ENCODE results near the gene TECTA. TPM values are rescaled to one million over a fixed set of nuclear protein-coding genes. Genes with fewer than 3 reads are reported as not detected.
A peak's percentile ranks its signal among the peaks of the same experiment; 100 is the strongest.
"Not testable (repeated sequence)": the region's sequence is repeated elsewhere in the genome, so short reads cannot be mapped to it uniquely, and the experiment has no call there.

Gene TECTA
- total RNA-seq, 1 experiment from 2014 or later = 0.37 TPM

- no peak for TF ChIP-seq ZNF263 (CRISPR knock-in tag; IDR thresholded peaks at IDR 0.05; ENCODE audit: low read depth)
- no peaks in the 10 kb centered on the region for H3K27me3 Mint-ChIP-seq (ENCODE audit: low read depth)
- no peaks in the 10 kb centered on the region for H3K36me3 Mint-ChIP-seq
- DNase-seq (ENCODE audit: low spot score) = no peak
- H3K9me3 Mint-ChIP-seq = no peaks in the 10 kb centered on the region
- no peak overlapping the region for H3K4me3 Mint-ChIP-seq
- ChIA-PET CTCF (interaction anchor here (0.6 to 2.1 kb wide), 6 partner anchors 12 to 282 kb away, joined by 3 to 5 read pairs (median 4); no protein-coding TSS in a partner anchor), POLR2A (no interaction called here)
- no peak for ATAC-seq
- H3K27ac Mint-ChIP-seq = no peak overlapping the region
- peaks cover 68% of the 10 kb centered on the region for H3K4me1 Mint-ChIP-seq
Measured at GRCh38 chr11:121235057-121235456, 134.0 kb downstream of the TECTA start.

GRCh38 chr11:121236115-121237001 is 135.3 kb downstream of the TECTA start:
- DNase-seq (ENCODE audit: low spot score) = no peak
- H3K4me1 Mint-ChIP-seq = peaks cover 74% of the 10 kb centered on the region
- TF ChIP-seq TEAD1 (CRISPR knock-in tag; IDR thresholded peaks at IDR 0.05) (0 out of 2 replicates have a peak, but pooled peaks have one; percentile 38), ZNF425 (CRISPR knock-in tag; conservative IDR thresholded peaks at IDR 0.05) (no peak), ATF6 (CRISPR knock-in tag; IDR thresholded peaks at IDR 0.05) (no peak)
- 0 out of 2 replicates have a peak, but pooled peaks cover 3% of the 10 kb centered on the region for H3K36me3 Mint-ChIP-seq
- ChIA-PET CTCF (interaction anchor here (0.8 to 2.1 kb wide), 3 partner anchors 10 to 284 kb away, joined by 3 to 5 read pairs (median 3); no protein-coding TSS in a partner anchor), POLR2A (interaction anchor here (0.6 kb wide), 1 partner anchor 396 kb away, joined by 3 read pairs; no protein-coding TSS in a partner anchor)
- no peak for ATAC-seq
- no peak overlapping the region for H3K4me3 Mint-ChIP-seq
- peaks cover 4% of the 10 kb centered on the region for H3K9me3 Mint-ChIP-seq
- peak overlapping the region; percentile 83 for H3K27ac Mint-ChIP-seq
- peaks cover 3% of the 10 kb centered on the region; the same call in 1 of the 2 replicates for H3K27me3 Mint-ChIP-seq (ENCODE audit: low read depth)

- peaks cover 79% of the 10 kb centered on the region for H3K4me1 Mint-ChIP-seq
- CTCF ChIA-PET; H3K4me3 Mint-ChIP-seq; H3K9me3 Mint-ChIP-seq; H3K27me3 Mint-ChIP-seq (ENCODE audit: low read depth); DNase-seq (ENCODE audit: low spot score); ATAC-seq; POLR2A ChIA-PET; H3K36me3 Mint-ChIP-seq: not testable (repeated sequence)
- peak overlapping the region; percentile 15; the same call in 1 of the 2 replicates for H3K27ac Mint-ChIP-seq
Measured at GRCh38 chr11:121237247-121237646, 136.2 kb downstream of the TECTA start.

- Mint-ChIP-seq H3K9me3 (peaks cover 4% of the 10 kb centered on the region), H3K27ac (no peak overlapping the region), H3K4me1 (peaks cover 82% of the 10 kb centered on the region), H3K27me3 (ENCODE audit: low read depth) (peaks cover 3% of the 10 kb centered on the region; the same call in 1 of the 2 replicates), H3K36me3 (0 out of 2 replicates have a peak, but pooled peaks cover 3% of the 10 kb centered on the region), H3K4me3 (no peak overlapping the region)
- no peak for DNase-seq (ENCODE audit: low spot score)
- CTCF ChIA-PET = no interaction called here
- POLR2A ChIA-PET = no interaction called here
- no peak for ATAC-seq
- TF ChIP-seq NFE2L1 (CRISPR knock-in tag; IDR thresholded peaks at IDR 0.05) (no peak), PREB (CRISPR knock-in tag; IDR thresholded peaks at IDR 0.05; ENCODE audit: borderline replicate concordance) (no peak), FOXJ3 (CRISPR knock-in tag; IDR thresholded peaks at IDR 0.05; ENCODE audit: borderline replicate concordance) (no peak), NR2C2 (CRISPR knock-in tag; IDR thresholded peaks at IDR 0.05) (no peak), ZNF671 (CRISPR knock-in tag; IDR thresholded peaks at IDR 0.05) (no peak), ZBTB43 (CRISPR knock-in tag; IDR thresholded peaks at IDR 0.05) (no peak), ATF3 (CRISPR knock-in tag; conservative IDR thresholded peaks at IDR 0.05) (no peak), ATF1 (CRISPR knock-in tag; IDR thresholded peaks at IDR 0.05) (no peak), TEAD4 (CRISPR knock-in tag; IDR thresholded peaks at IDR 0.05) (no peak), PRRX2 (CRISPR knock-in tag; IDR thresholded peaks at IDR 0.05) (no peak), ZSCAN18 (CRISPR knock-in tag; IDR thresholded peaks at IDR 0.05) (no peak)
Measured at GRCh38 chr11:121237686-121238658, 136.9 kb downstream of the TECTA start.

Data from WTC11 (cell line).